Testis (tissue), 2 donors: ENCODE results near the gene CETP.

Source experiments
- CTCF ChIP-seq, 3 experiments: fragments of 450-650 bp in 2 of 3; fragments of 200-600 bp in 1 of 3; sonication (generic) in 1 of 3; IDR thresholded peaks; one replicate each; pipeline ENCODE4 v1.5.1; 2016 to 2019; ENCODE audit warnings: antibody characterized with exemption in 3 of 3, mild to moderate bottlenecking in 2 of 3, moderate library complexity in 1 of 3
- POLR2A ChIP-seq: fragments of 450-650 bp; IDR thresholded peaks from one replicate; pipeline ENCODE4 v1.6.1; 2017; ENCODE audit warnings: antibody characterized with exemption, mild to moderate bottlenecking, moderate library complexity

GRCh38 chr16:56981729-56982271 lies 20.1 kb downstream of the CETP start:
- TF ChIP-seq CTCF (IDR thresholded peaks at IDR 0.05) (no peak), POLR2A (no peak)
